Esophagus muscularis mucosa (tissue), 4 donors: ENCODE results near the gene TGFBR1. TPM values are rescaled to one million over a fixed set of nuclear protein-coding genes. Genes with fewer than 3 reads are reported as not detected.

Experiments used
- DNase-seq: peaks from one replicate; pipeline ENCODE4 v3.0.0-alpha.2; 2017; ENCODE audit errors: extremely low spot score
- H3K27ac ChIP-seq, 4 donors: fragments of 200-600 bp; sonication (generic); replicated peaks in 1 of 4; 1 replicate in 3 of 4; 2 replicates in 1 of 4; pipeline ENCODE4 v1.5.1; 2016 to 2019; ENCODE audit warnings: mild to moderate bottlenecking in 1 of 4
- H3K27me3 ChIP-seq, 4 donors: fragments of 200-600 bp; sonication (generic); one replicate each; pipeline versions ENCODE4 v1.5.1 to v1.6.0; 2016 to 2019
- H3K36me3 ChIP-seq, 4 donors: fragments of 200-600 bp; sonication (generic); one replicate each; pipeline ENCODE4 v1.5.1; 2016 to 2019
- H3K4me1 ChIP-seq, 4 donors: fragments of 200-600 bp; sonication (generic); one replicate each; pipeline ENCODE4 v1.5.1; 2016 to 2019
- H3K4me3 ChIP-seq, 4 donors: fragments of 200-600 bp; sonication (generic); 1 replicate in 2 of 4; 2 replicates in 2 of 4; pipeline ENCODE4 v1.5.1; 2016 to 2019; ENCODE audit warnings: mild to moderate bottlenecking in 4 of 4, moderate library complexity in 1 of 4
- H3K9me3 ChIP-seq, 4 donors: fragments of 200-600 bp; sonication (generic); 1 replicate in 3 of 4; 2 replicates in 1 of 4; pipeline ENCODE4 v1.5.1; 2016 to 2019
- CTCF ChIP-seq, 3 experiments: fragments of 200-600 bp in 2 of 3; fragments of 450-650 bp in 1 of 3; sonication (generic) in 2 of 3; IDR thresholded peaks; one replicate each; pipeline ENCODE4 v1.5.1; 2017 to 2019; ENCODE audit warnings: antibody characterized with exemption in 3 of 3, mild to moderate bottlenecking in 2 of 3, moderate library complexity in 1 of 3
- EP300 ChIP-seq: sonication (generic); formaldehyde crosslinking; IDR thresholded peaks from one replicate; pipeline ENCODE4 v1.6.1; 2017; ENCODE audit warnings: antibody characterized with exemption
- POLR2A ChIP-seq: fragments of 450-650 bp; IDR thresholded peaks from one replicate; pipeline ENCODE4 v1.6.1; 2017; ENCODE audit warnings: antibody characterized with exemption, moderate library complexity, mild to moderate bottlenecking, low read depth
- POLR2AphosphoS5 ChIP-seq, 2 donors: sonication (generic); formaldehyde crosslinking; IDR thresholded peaks; one replicate each; pipeline ENCODE4 v1.6.1; 2017; ENCODE audit warnings: antibody characterized with exemption in 2 of 2
- WGBS: methylation state at CpG from one replicate; pipeline ENCODE4 v1.1.5; 2018; 5-methylcytosine and 5-hydroxymethylcytosine counted together
- intact Hi-C: fragments of 100-400 bp; cut with DNase I; formaldehyde crosslinking; loops from one replicate; pipeline ENCODE4 v1.15.1; 2023
- total RNA-seq, 4 donors: library from RNA; depleted of rRNA; stranded (reverse); fragments of >200 nt; gene quantifications; one replicate each; pipeline versions ENCODE4 v1.1.0 to v1.2.1, GENCODE V29; 2016

TGFBR1 gene
- total RNA-seq, 4 donors from 2014 or later: 33.7 to 63.1 (median 48.1) TPM

- WGBS: 71% methylated on average over 3 of the region's 3 CpGs
- Histone ChIP-seq H3K27ac (peak overlapping the region in 1 of 4 donors; percentile 15), H3K27me3 (no peaks in the 10 kb centered on the region), H3K36me3 (no peaks in the 10 kb centered on the region), H3K4me3 (no peak overlapping the region), H3K4me1 (peaks cover 43 to 77% (median 75%) of the 10 kb centered on the region in 4 donors), H3K9me3 (no peaks in the 10 kb centered on the region)
- TF ChIP-seq POLR2AphosphoS5 (IDR thresholded peaks at IDR 0.05) (peak; percentile 15 to 30), POLR2A (no peak), EP300 (peak; percentile 12), CTCF (IDR thresholded peaks at IDR 0.05) (no peak)
- intact Hi-C loops: loop anchor here (10.0 kb wide), 1 partner anchor 45 kb away; no protein-coding TSS in a partner anchor
- no peak for DNase-seq
These were observed 4.6 kb downstream of the TGFBR1 start for GRCh38 chr9:99109522-99109921.

- Histone ChIP-seq H3K4me3 (no peak overlapping the region), H3K27ac (peak overlapping the region in 1 of 4 donors; percentile 30), H3K9me3 (no peaks in the 10 kb centered on the region), H3K36me3 (no peaks in the 10 kb centered on the region), H3K4me1 (peaks cover 40 to 84% (median 79%) of the 10 kb centered on the region in 4 donors), H3K27me3 (no peaks in the 10 kb centered on the region)
- WGBS: 70% methylated on average over 6 of the region's 6 CpGs
- no peak for DNase-seq
- intact Hi-C loops: no loop called here
- TF ChIP-seq CTCF (IDR thresholded peaks at IDR 0.05) (no peak), POLR2A (no peak), POLR2AphosphoS5 (IDR thresholded peaks at IDR 0.05) (no peak), EP300 (no peak)
These were observed 8.0 kb downstream of the TGFBR1 start for GRCh38 chr9:99112750-99113413.

GRCh38 chr9:99113414-99114048 lies 8.6 kb downstream of the TGFBR1 start:
- H3K9me3 ChIP-seq: no peaks in the 10 kb centered on the region
- TF ChIP-seq POLR2A: no peak
- TF ChIP-seq CTCF (IDR thresholded peaks at IDR 0.05): no peak
- TF ChIP-seq POLR2AphosphoS5 (IDR thresholded peaks at IDR 0.05): no peak
- no peak for TF ChIP-seq EP300
- H3K4me1 ChIP-seq: peaks cover 34 to 78% (median 73%) of the 10 kb centered on the region in 4 donors
- peak overlapping the region in 3 of 4 donors; percentile 2 to 30 (median 5) for H3K27ac ChIP-seq
- H3K27me3 ChIP-seq: no peaks in the 10 kb centered on the region
- no peaks in the 10 kb centered on the region for H3K36me3 ChIP-seq
- no peak for DNase-seq
- no peak overlapping the region for H3K4me3 ChIP-seq
- 69% methylated on average over 2 of the region's 2 CpGs for WGBS
- intact Hi-C loops: no loop called here

GRCh38 chr9:99114049-99114440 lies 9.1 kb downstream of the TGFBR1 start:
- intact Hi-C loops: no loop called here
- H3K9me3 ChIP-seq: no peaks in the 10 kb centered on the region
- H3K4me3 ChIP-seq: no peak overlapping the region
- TF ChIP-seq CTCF (IDR thresholded peaks at IDR 0.05) (no peak), POLR2A (no peak), POLR2AphosphoS5 (IDR thresholded peaks at IDR 0.05) (no peak)
- no peak for DNase-seq
- no peaks in the 10 kb centered on the region for H3K27me3 ChIP-seq
- H3K27ac ChIP-seq: peak overlapping the region in 3 of 4 donors; percentile 2 to 30 (median 5)
- no peaks in the 10 kb centered on the region for H3K36me3 ChIP-seq
- WGBS: 76% methylated on average over 3 of the region's 3 CpGs
- H3K4me1 ChIP-seq: peaks cover 34 to 74% (median 69%) of the 10 kb centered on the region in 4 donors
